HG03175 (cell line): Measurements from ENCODE around the gene UBE2D2.

Experiments used
- ATAC-seq: cut with Tn5 transposase; IDR thresholded peaks from one replicate; pipeline ENCODE4 v1.9.1; 2021; ENCODE audit warnings: mild to moderate bottlenecking, moderate library complexity; ENCODE audit not compliant: unreplicated experiment

Gene UBE2D2

DNA sequence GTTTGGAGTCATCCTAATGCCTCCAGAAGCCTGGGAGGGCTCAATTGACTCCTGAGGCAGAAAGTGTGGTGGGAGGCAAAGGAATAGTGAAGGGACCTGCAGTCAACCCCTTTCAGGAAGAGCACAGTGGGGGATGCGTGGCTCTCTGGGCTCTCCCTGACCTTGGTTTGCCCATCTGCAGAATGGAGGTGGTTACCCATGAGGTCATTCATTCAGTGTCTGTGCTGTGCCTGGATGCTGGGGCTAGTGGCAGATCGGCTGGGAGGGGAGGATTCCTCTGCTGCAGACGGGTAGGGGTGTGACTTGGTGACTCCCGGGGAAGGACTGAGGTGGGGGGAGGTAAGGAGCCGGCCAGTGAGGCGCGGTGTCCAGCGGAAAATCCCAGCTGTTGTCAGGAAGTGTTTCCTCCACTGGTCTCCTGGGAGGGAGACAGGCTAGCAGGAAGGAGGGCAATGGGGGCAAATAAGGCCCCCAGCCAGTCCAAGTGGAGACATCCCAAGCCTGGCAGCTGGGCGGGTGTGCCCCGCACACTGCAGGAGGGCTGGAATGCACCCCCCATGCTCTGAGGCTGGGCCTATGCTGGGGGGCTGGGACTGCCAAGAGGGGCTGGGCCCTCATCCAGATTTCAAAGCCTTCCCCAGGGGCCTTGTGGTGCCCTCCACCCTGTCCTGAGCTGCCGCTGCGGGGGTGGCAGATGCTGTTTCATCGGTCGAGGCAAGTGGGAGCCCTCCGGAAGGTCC is 98.0 kb downstream of the UBE2D2 start:
- no peak for ATAC-seq

DNA sequence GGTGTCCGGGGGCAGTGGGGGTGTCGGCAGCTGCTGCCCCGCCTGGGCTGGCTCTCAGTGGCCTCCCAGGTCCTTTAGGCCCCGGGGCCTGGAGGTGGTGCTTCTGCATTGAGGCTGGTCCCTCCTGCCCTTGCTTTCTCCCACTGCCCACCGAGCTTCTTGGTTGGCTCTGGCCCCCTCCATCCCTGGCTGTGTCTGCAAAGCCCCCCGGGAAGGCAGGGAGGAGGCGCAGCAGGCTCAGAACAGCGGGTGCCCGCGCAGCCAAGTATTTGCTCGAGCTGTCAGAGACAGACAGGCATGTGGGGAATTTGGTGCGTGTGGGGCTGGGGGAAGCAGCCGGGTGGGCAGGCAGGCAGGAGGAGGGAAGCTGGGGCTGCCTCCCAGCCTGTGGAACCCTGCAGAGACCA is 98.6 kb downstream of the UBE2D2 start:
- no peak for ATAC-seq

DNA sequence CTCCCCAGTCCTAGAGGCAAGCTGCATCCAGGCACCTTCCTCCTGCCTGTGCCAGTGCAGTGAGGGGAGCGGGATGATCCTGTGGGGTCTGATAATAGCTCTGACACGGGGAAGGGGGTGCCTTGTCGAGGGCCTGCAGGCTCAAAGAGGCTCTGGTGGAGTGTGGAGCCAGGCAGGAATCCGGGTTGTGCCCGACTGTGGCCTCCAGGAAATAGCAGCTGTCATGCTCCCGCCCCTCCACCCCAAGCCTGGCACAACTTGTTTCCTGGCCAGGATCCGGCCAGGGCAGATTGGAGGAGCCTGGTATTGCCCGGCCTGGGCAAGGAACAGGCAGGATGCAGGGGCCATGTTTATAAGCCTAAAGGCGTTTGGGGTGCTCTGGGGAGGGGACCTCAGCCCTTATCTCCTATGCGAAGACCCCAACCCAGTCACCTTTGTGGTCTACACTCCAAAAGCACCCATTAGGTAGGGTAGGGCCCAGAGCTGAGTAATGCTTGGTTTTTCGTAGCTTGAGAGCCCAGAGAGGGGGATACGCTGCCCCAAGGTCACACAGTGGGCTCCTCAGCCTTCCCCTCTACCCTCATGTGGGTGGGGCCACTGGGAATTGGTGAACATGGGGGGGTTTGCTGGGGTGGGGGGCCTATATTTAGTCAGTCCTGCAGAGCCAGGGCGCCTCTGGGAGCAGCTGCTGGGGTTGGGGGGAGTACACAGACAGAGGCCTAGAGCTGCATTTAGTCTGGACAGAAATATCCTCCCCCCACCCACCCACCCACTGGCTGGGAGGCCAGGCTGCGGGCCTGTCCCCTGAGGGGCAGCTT is 99.2 kb downstream of the UBE2D2 start:
- ATAC-seq, result no peak

DNA sequence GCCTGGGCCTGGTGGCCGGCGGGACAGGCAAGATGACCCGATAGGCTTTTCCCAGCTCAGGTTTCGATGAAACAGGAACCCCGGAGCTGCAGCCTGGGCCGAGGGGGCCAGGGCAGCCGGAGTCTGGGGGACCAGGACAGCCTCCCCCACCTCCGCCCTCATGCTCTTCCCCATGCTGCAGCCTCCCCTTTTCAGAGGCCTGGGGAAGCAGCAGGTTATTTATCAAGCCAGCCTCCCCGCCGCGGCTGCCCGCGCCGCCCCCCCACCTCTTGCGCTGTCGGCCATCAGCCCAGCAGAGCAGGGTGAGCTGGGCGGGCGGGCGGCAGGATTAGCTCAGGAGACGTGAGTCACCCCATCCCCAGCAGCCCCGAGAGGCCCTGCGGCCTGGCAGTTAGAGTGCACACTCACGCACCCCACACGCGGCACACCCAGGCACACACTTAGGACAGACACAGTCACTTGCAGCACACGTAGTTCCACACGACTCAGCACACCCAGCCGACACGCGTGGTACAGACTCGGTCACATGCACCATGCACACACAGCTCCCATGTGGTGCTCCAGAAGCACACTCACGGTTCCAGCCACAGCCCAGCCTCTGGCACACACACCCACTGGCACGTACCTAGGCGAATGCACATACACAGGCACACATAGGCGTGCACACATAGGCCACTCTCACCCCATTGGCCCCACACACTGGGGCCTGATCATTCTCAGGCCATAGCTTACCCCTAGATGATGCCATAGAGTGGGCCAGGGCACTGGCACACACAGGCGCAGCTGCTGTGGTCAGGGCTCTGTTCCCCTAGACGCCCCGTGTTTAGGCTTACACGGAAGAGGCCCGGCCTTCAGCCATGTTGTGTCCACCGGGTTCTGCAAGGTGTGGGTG is 100.0 kb downstream of the UBE2D2 start:
- peak; percentile 27 for ATAC-seq

DNA sequence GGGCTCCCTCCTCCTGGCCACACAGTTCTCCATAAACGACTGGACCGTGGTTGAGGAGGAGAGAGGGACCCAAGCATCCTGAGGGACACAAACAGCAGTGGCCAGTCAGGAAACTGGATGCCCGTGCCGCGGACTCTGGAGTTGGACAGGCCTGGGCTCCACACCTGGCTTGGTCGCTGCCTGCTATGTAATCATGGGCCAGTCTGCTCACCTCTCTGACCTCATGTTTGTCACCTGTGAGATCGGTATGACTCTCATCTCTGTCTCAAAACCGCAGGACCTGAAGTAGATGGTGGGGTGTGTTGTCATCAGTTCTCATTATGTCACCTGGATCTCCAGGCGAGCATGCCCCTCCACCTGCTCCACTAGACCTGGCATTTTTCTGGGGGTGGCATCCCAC is 101.5 kb downstream of the UBE2D2 start:
- ATAC-seq, result no peak

DNA sequence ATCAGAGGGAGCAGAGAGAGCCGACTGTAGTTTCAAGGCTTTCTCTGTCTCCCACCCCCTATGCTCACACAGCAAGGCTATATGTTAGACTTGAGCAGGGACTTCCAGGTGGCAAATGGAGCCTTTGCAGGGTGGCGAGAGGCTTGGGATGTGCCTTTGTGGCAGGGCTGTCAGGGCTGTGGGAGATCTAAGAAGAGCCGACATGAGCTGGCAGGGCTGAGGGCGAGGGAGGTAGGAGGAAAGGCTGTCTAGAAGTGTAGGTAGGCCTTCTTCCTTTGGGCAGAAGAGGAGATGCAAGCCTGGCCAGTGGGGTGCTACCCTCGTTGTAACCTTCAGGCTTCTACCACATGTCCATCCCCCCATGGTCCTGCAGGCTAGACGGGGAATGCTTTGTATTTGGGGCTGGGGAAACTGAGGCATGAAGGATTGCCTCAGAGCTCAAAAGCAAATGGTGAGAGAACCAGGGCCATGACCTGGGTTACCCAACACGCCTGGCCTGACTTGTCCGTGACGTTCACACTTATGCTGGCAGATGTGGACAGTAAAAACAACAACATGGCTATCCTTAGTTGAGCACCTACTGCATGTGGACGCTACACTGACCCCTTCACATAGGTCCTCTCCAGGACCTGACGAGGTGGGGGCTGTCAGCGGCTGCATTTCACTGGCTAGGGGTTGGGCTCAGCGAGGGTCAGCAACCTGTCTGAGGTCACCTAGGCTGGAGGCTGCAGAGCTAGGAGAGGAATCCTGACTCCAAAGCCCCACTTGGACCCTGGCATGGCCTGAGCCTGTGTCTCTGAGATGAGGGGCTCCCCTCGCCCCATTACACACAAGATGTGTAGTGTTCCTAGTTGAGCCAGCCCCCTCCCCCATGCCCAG is 102.3 kb downstream of the UBE2D2 start:
- ATAC-seq, result no peak

DNA sequence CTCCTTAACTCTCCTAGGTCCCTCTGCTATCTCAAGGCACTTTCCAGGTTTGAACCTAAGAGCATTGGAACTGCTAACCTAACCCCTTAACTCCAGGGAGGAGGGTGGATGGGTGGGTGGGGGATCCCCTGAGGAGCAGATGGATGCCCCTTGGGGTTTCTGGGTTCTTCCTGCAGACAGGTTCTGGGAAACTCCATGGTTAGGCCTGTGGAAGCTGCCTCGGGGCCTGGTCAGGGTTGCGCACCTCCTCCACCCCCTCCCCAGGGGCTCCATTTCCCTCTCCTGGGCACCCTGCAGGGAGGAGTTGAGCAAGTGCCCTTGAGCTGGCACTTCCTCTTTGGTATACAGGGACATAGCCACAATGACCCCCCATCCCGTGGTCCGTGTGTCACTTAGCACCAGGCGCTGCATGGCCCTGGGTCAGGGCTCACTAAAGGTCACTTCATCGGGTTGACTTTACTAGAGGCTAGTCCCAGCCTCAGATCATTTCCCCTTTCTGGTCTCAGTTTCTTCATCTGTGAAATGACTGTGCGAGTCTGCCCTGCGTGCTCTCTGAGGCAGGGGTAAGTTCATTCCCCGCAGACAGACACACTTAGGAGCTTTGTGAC is 103.1 kb downstream of the UBE2D2 start:
- peak; percentile 50 for ATAC-seq

DNA sequence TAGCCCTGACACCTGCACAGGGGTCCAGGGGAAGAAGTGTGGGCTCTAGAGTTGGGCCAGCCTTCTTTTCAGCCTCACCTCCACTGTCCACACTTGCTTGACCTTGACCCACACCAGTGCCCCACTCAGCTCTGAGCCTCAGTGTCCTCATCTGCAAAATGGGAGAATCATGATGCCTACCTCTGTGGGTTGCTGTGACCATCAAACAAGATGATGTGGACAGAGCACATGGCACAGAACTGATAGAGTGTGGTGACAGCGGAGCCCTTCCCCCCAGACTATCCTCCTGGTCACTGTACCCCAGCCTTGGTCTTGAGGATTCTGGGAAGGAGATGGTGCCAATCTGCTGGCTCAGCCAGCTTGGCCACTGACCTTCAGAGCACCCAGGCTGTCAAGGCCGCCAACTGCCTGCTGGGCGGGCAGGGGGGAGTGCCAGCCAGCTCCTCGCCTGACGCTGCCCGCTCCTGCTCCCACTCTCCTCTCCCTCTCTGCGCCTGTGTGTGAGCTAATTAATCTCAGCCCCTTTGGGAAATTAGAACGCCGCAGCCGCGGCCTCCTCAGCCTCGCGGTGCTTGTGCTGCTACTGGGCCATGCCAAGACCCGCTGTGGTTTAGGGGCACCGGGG is 103.7 kb downstream of the UBE2D2 start:
- ATAC-seq, result no peak

DNA sequence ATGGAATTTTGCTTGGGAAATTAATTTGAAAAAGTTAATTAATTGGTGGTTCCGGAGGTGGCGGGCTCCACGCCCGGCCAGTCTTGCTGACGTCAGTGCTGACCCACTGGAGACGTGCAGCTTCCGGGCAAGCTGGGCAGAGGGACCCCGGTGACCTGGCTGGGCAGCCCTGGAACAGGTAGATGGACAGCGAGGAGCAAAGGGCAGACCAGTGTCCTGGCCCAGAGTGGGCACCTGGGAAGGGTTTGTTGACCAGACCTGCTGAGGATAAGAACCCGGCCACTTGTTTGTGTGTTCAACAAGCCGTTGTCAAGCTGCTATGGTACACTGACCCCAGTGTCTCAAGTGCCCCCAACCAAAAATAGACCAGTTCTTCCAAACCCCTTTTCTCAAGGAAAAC is 104.5 kb downstream of the UBE2D2 start:
- no peak for ATAC-seq

DNA sequence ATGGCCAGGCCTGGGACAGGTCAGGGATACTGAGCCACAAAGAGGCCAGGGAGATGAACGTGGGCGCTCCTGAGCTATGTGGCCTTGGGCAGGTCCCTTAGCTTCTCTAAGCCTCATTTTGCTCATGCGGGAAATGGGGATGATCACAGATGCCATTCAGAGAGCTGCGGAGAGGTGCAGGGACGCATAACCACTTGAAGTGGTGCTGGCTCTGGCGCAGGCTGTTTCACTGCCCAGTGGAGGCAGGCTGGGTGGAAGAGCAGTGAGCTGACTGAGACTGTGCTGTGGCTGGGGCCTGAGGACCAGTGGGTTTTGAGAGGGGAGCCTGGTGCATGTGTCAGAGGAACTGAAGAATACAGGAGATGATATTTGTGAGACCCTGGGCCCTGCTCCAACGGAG is 105.4 kb downstream of the UBE2D2 start:
- no peak for ATAC-seq

DNA sequence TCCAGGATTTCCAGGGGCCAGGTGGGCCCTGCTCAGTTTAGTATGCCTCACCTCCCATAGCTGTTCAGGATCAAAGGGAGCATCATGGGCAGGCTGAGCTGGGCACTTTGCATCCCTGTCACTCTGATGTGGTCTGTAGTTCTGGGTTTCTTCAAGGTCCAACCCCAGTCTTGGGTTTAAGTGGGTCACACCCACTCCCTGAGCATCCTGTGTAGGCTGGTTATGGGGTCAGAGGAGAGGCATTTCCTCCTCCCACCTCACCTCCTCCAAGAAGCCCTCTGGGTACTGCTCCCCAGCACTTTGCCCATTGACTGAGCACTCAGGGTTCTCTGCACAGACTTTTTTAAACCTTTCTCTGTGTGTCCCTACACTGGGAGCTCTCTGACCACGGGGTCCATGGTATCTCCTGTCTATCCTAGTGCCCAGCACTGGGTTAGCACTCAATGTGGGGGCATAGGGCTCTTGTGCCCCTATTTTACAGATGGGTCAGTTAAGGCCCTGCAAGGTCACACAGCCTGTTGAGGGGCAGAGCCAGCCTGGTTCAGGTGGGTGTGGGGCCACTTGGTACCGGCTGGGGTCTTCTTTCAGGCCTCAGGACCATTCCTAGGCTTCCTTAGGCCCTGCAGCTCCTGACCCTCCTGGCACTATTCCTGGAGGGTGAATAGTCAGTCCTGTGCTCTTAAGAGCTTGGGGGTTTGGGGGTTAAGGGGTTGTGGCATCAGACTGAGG is 106.0 kb downstream of the UBE2D2 start:
- ATAC-seq, result no peak

DNA sequence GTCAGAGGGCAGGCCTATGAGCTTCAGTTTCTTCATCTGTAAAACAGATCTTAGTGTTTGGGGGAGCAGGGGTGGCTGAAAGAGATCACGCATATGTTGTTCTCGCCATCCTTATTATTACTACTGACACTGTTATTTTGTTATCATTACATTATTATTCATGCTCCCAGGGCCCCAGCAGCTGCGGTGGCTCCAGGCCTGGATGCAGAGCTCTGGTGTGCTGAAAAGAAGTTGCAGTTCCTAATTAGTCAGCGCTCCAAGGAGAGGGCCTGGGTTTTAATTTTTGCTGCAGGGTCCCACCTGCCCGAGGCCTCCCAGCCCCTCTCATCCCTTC is 106.6 kb downstream of the UBE2D2 start:
- no peak for ATAC-seq

DNA sequence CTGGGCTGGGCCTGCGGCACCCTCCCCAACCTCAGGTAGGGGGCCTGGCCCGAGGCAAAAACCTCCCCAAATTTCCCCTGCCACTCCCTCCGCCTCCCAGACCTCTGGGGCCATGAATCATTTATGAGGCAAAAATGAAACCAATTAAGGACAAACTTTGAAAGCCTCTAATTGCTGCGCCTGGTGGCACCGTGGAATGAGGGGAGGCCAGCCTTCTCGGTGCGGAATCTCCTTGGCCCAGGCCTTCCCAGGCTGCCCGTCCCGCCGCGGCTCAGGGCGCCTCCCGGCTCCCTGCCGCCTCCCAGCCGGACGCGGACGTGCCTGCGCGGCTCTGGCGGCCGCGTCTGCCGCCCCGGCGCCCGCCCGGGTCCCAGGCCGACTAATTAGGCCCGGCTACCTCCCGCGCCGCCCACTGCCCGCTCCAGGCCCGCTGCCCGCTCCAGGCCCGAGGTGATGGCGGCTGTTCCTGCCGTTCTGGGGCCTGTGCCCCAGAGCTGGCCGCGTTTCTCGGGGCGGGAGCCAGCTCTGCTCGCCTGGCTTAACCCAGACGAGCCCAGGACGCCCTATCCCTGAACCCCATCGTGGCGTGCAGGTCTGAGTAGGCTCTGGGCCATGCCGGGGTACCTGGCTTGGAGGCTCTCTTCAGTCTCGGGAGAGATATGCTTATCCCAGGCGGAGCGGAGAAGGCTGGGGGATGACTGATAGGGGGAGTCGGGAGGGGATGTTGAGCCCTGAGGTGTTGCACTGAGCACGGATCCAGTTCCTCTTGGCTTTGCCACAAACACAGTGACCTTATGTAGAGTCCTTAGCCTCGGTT is 107.1 kb downstream of the UBE2D2 start:
- no peak for ATAC-seq

DNA sequence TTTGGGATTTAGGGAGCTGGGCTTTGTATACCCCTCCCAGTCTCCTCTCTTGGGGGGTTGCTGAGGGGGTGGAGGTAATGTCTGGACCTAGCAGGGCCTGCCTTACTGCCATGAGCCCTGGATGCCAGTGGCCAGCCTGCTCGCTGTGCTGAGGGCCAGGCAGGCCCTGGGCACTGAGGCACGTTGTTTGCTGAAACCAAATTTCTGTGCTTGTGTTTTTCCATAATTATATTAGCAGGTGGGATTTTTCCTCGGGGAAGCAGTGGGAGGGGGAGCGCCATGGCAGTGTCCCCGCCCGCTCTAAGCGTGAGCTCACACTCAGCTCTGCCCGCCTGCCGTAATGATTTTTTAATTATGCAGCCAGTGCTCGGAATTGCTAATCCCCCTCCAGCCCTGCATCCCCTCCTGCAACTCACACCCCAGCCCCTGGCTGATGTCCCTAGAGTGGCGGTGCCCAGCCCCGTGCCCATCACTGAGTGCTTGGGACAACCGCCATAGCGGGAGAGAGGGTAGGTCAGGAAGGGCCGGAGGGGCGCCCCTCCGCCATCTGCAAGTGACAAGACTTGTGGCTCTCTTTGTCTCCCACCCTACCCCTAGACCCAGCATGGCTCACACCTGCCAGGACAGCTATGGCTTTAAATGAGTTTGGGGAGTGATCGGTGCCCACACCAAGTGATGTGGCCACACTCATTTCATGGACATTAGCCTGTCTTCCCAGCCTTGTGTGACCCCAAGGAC is 108.0 kb downstream of the UBE2D2 start:
- no peak for ATAC-seq

DNA sequence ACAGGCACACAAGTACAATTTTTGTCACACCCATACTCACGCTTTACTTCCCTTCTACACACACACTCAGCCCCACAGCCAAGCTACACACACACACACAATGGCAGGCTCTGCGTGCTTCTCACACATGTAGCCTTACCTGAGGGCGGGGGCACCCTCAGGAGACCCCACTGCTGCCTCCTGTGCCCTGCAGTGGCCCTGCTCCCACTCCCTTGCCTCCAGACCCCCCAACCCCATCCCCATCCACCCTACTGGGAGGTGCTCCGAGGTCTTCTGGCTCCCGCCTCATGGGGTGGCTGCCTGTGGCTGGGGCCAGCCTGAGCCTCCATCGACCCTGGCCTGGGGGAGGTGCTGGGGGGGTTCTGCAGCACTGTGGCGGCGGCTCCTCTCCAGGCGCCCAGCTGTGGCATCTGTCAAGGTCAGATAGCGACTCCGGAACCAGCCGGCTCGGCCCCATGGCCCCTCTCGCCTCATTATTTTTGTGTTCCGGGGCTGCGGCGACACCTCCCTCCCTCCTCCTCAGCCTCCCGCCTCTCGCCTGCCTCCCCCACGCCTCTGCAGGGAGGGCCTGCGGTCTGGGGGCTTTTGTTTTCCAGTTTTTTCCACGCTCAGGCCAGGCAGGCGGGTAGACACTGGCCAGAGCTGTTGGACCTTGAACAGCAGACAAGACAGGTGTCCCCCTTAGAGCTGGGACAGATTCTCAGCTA is 108.7 kb downstream of the UBE2D2 start:
- ATAC-seq, result peak; percentile 37

DNA sequence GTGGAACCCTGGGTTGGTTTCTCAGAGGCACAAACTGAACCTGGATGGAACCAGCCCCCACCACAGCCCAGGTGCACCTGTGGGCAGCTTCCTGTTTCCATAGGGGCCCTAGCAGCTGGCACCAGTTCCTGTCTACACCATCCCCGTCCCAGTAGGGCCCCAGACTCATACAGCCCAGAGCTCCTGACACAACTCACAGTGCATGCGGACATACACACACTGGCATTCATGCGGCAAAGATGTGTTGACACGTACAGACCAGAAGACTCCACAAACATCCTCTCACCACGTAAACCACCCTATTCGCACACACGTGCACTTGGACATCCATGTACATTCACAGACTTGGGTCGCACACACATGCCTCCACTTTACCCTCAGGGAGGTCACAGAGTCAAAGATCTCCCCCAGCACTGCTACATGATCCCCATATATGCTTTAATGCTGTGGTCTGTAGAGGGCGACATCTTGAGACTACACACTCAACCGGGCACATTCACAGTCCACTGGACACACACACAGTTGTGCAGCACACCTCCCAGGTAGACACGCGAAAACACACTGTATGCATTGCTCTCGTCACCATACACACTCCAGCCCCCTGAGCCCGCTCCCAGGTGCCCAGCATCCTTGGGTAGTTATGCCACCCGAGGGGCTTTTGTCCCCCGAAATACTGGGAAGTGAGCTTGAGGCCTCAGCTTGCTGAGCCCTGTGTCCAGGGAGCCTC is 109.4 kb downstream of the UBE2D2 start:
- ATAC-seq, result peak; percentile 59
